ENCODE measurements around the gene SLC2A13. TPM values are rescaled to one million over a fixed set of nuclear protein-coding genes. Genes with fewer than 3 reads are reported as not detected.
"Not testable (repeated sequence)": the region's sequence is repeated elsewhere in the genome, so short reads cannot be mapped to it uniquely, and the experiment has no call there.

Gene SLC2A13
- polyA plus RNA-seq, 3 donors, result 13.4 to 15.6 (median 14.5) TPM

GRCh38 chr12:40106202-40106533 is 287 bp upstream of the SLC2A13 start:
- DNase-seq (ENCODE audit: low read depth in 3 of 3, low spot score in 2 of 3), result no peak

- DNase-seq (ENCODE audit: low read depth in 3 of 3, low spot score in 2 of 3), result no peak
Observed at GRCh38 chr12:40105265-40105514, 691 bp downstream of the SLC2A13 start.

- no peak for DNase-seq (ENCODE audit: low read depth in 3 of 3, low spot score in 2 of 3)
Observed at GRCh38 chr12:40104461-40105264, 1.2 kb downstream of the SLC2A13 start.

GRCh38 chr12:40103043-40103442 is 2.8 kb downstream of the SLC2A13 start:
- no peak for DNase-seq (ENCODE audit: low read depth in 3 of 3, low spot score in 2 of 3)

- no peak for DNase-seq (ENCODE audit: low read depth in 3 of 3, low spot score in 2 of 3)
Observed at GRCh38 chr12:40101747-40102146, 4.1 kb downstream of the SLC2A13 start.

GRCh38 chr12:40099423-40099853 is 6.4 kb downstream of the SLC2A13 start:
- DNase-seq (ENCODE audit: low read depth in 3 of 3, low spot score in 2 of 3), result no peak

- no peak for DNase-seq (ENCODE audit: low read depth in 3 of 3, low spot score in 2 of 3)
Observed at GRCh38 chr12:40098406-40099145, 7.3 kb downstream of the SLC2A13 start.

- no peak for DNase-seq (ENCODE audit: low read depth in 3 of 3, low spot score in 2 of 3)
Observed at GRCh38 chr12:40093512-40093911, 12.4 kb downstream of the SLC2A13 start.

- DNase-seq (ENCODE audit: low read depth in 3 of 3, low spot score in 2 of 3), result no peak
Observed at GRCh38 chr12:40086471-40086870, 19.4 kb downstream of the SLC2A13 start.

- DNase-seq (ENCODE audit: low read depth in 3 of 3, low spot score in 2 of 3), result no peak
Observed at GRCh38 chr12:40078266-40078665, 27.6 kb downstream of the SLC2A13 start.

- DNase-seq (ENCODE audit: low read depth in 3 of 3, low spot score in 2 of 3), result no peak
Observed at GRCh38 chr12:40075458-40075857, 30.4 kb downstream of the SLC2A13 start.

- no peak for DNase-seq (ENCODE audit: low read depth in 3 of 3, low spot score in 2 of 3)
Observed at GRCh38 chr12:40068416-40068815, 37.5 kb downstream of the SLC2A13 start.

GRCh38 chr12:40065636-40066035 is 40.2 kb downstream of the SLC2A13 start:
- no peak for DNase-seq (ENCODE audit: low read depth in 3 of 3, low spot score in 2 of 3)

- no peak for DNase-seq (ENCODE audit: low read depth in 3 of 3, low spot score in 2 of 3)
Observed at GRCh38 chr12:40063414-40063813, 42.5 kb downstream of the SLC2A13 start.

- DNase-seq (ENCODE audit: low read depth in 3 of 3, low spot score in 2 of 3), result no peak
Observed at GRCh38 chr12:40058721-40059190, 47.1 kb downstream of the SLC2A13 start.

- DNase-seq (ENCODE audit: low read depth in 3 of 3, low spot score in 2 of 3), result no peak
Observed at GRCh38 chr12:40056373-40056772, 49.5 kb downstream of the SLC2A13 start.

GRCh38 chr12:40055776-40056175 is 50.1 kb downstream of the SLC2A13 start:
- no peak for DNase-seq (ENCODE audit: low read depth in 3 of 3, low spot score in 2 of 3)

- no peak for DNase-seq (ENCODE audit: low read depth in 3 of 3, low spot score in 2 of 3)
Observed at GRCh38 chr12:40055228-40055579, 50.7 kb downstream of the SLC2A13 start.

GRCh38 chr12:40054555-40055227 is 51.2 kb downstream of the SLC2A13 start:
- no peak for DNase-seq (ENCODE audit: low read depth in 3 of 3, low spot score in 2 of 3)

- no peak for DNase-seq (ENCODE audit: low read depth in 3 of 3, low spot score in 2 of 3)
Observed at GRCh38 chr12:40049268-40049667, 56.6 kb downstream of the SLC2A13 start.

GRCh38 chr12:40047002-40047401 is 58.9 kb downstream of the SLC2A13 start:
- not testable (repeated sequence) for DNase-seq (ENCODE audit: low read depth in 3 of 3, low spot score in 2 of 3)

GRCh38 chr12:40045656-40046055 is 60.2 kb downstream of the SLC2A13 start:
- no peak for DNase-seq (ENCODE audit: low read depth in 3 of 3, low spot score in 2 of 3)
